Fibroblast of mammary gland (primary cell): Measurements from ENCODE around the gene WASF2.

Experiments used
- DNase-seq: peaks from one replicate; pipeline ENCODE4 v3.0.0-alpha.2; 2010; ENCODE audit warnings: low read depth
- H3K4me3 ChIP-seq: 2 replicates; pipeline ENCODE4 v1.5.1; 2011; ENCODE audit warnings: low read depth, mild to moderate bottlenecking, low read length, moderate library complexity; ENCODE audit not compliant: control insufficient read depth
- CTCF ChIP-seq: conservative IDR thresholded peaks from 2 replicates; pipeline ENCODE4 v1.5.1; 2011; ENCODE audit warnings: low read depth, low read length, inconsistent platforms; ENCODE audit not compliant: control insufficient read depth, insufficient read depth

The WASF2 gene

GRCh38 chr1:27418326-27419185 is 71.4 kb downstream of the WASF2 start:
- peak; percentile 94 for DNase-seq
- no peak for TF ChIP-seq CTCF
- no peak overlapping the region for H3K4me3 ChIP-seq

- H3K4me3 ChIP-seq = no peak overlapping the region
- DNase-seq = no peak
- TF ChIP-seq CTCF = no peak
Observed at GRCh38 chr1:27417713-27418112, 72.3 kb downstream of the WASF2 start.

- DNase-seq = peak; percentile 83
- no peak overlapping the region for H3K4me3 ChIP-seq
- TF ChIP-seq CTCF = peak; percentile 79
Observed at GRCh38 chr1:27416387-27417111, 73.4 kb downstream of the WASF2 start.

GRCh38 chr1:27414091-27414490 is 75.9 kb downstream of the WASF2 start:
- no peak overlapping the region for H3K4me3 ChIP-seq
- TF ChIP-seq CTCF = no peak

GRCh38 chr1:27413004-27413403 is 77.0 kb downstream of the WASF2 start:
- DNase-seq = no peak
- no peak overlapping the region for H3K4me3 ChIP-seq
- no peak for TF ChIP-seq CTCF

More at GRCh38 chr1:27414091-27414490, 75.9 kb downstream of the WASF2 start:
- no peak for DNase-seq

GRCh38 chr1:27412502-27412901 is 77.5 kb downstream of the WASF2 start:
- no peak overlapping the region for H3K4me3 ChIP-seq
- no peak for DNase-seq
- TF ChIP-seq CTCF = no peak
